DOHH2 (cell line): Measurements from ENCODE around the gene CSMD2.

ENCODE experiments used
- H3F3A ChIP-seq: fragments of 200-600 bp; sonication (generic), shearing (Covaris generic); 2 replicates; pipeline ENCODE4 v1.6.0; 2016; ENCODE audit warnings: antibody characterized with exemption, mild to moderate bottlenecking; ENCODE audit not compliant: control insufficient read depth, insufficient read depth
- H3K27ac ChIP-seq: fragments of 200-600 bp; sonication (generic); 2 replicates; pipeline ENCODE4 v1.5.1; 2014; ENCODE audit warnings: low read depth, mild to moderate bottlenecking, low read length, moderate library complexity
- H3K27me3 ChIP-seq: fragments of 200-600 bp; sonication (generic); 2 replicates; pipeline ENCODE4 v1.6.1; 2014; ENCODE audit warnings: mild to moderate bottlenecking, low read length, mixed read lengths; ENCODE audit not compliant: control insufficient read depth
- H3K36me3 ChIP-seq: fragments of 200-600 bp; sonication (generic); 2 replicates; pipeline ENCODE4 v1.6.1; 2014; ENCODE audit warnings: mild to moderate bottlenecking, low read length, moderate library complexity, mixed read lengths; ENCODE audit not compliant: control insufficient read depth
- H3K4me1 ChIP-seq: fragments of 200-600 bp; sonication (generic); 2 replicates; pipeline ENCODE4 v1.6.1; 2014; ENCODE audit warnings: mild to moderate bottlenecking, low read length, mixed read lengths; ENCODE audit not compliant: control insufficient read depth
- H3K4me2 ChIP-seq: fragments of 200-600 bp; sonication (generic); 2 replicates; pipeline ENCODE4 v1.6.0; 2014; ENCODE audit warnings: mild to moderate bottlenecking, low read length, moderate library complexity
- H3K4me3 ChIP-seq: fragments of 200-600 bp; sonication (generic); 2 replicates; pipeline ENCODE4 v1.5.1; 2014; ENCODE audit warnings: mild to moderate bottlenecking, low read length, mixed read lengths
- H3K79me2 ChIP-seq: fragments of 200-600 bp; sonication (generic); 2 replicates; pipeline ENCODE4 v1.6.1; 2014; ENCODE audit warnings: mild to moderate bottlenecking, low read length, mixed read lengths; ENCODE audit not compliant: control insufficient read depth
- H3K9me2 ChIP-seq: fragments of 200-600 bp; sonication (generic); replicated peaks from 2 replicates; pipeline ENCODE4 v1.6.1; 2014; ENCODE audit warnings: mild to moderate bottlenecking, low read length, mixed read lengths; ENCODE audit not compliant: control insufficient read depth
- H3K9me3 ChIP-seq: fragments of 200-600 bp; sonication (generic); 2 replicates; pipeline ENCODE4 v1.6.1; 2014; ENCODE audit warnings: antibody characterized with exemption, low read length, mixed read lengths; ENCODE audit not compliant: control insufficient read depth, insufficient read depth
- H4K20me1 ChIP-seq: fragments of 200-600 bp; sonication (generic); 2 replicates; pipeline ENCODE4 v1.6.0; 2014; ENCODE audit warnings: low read depth, mild to moderate bottlenecking, antibody characterized with exemption, low read length, moderate library complexity; ENCODE audit not compliant: control insufficient read depth, insufficient read depth
- EZH2phosphoT487 ChIP-seq: fragments of 200-600 bp; sonication (generic); IDR thresholded peaks from 2 replicates; pipeline ENCODE4 v1.6.1; 2017; ENCODE audit warnings: borderline replicate concordance, mild to moderate bottlenecking, antibody characterized with exemption, low read length, moderate library complexity, mixed read lengths
- TF ChIP-seq, protein P1 (sequence below): fragments of 200-600 bp; sonication (generic); IDR thresholded peaks from one replicate; pipeline ENCODE4 v1.5.1; 2014; ENCODE audit warnings: antibody characterized with exemption, mild to moderate bottlenecking, low read depth, low read length; ENCODE audit not compliant: poor library complexity, severe bottlenecking

CSMD2 gene

DNA sequence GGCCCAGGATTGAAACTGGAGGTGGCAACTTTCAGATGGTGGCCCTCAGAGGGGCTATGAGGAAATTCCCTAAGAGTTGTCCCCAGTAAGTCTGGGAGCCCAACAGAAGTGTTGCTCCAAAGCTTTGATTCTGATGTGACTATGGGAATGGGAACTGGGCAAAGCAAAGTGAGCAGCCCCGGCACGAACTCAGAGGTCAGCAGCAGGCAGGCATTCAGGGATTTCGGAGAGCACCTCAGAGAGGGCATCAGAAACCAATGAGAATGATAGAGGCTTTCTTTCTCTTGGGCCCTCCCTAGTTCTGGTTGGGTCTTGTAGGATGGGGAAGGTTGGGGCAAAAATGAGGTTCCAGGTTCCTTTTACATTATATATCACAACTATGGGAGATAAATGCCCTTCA is 422.4 kb downstream of the CSMD2 start:
- no peaks in the 10 kb centered on the region for H4K20me1 ChIP-seq
- no peaks in the 10 kb centered on the region for H3K9me2 ChIP-seq
- no peaks in the 10 kb centered on the region for H3K36me3 ChIP-seq
- peaks cover 5% of the 10 kb centered on the region; the same call in 1 of the 2 replicates for H3K27me3 ChIP-seq
- H3K27ac ChIP-seq, result no peak overlapping the region
- H3K4me1 ChIP-seq, result no peaks in the 10 kb centered on the region
- no peak overlapping the region for H3K4me3 ChIP-seq
- H3K4me2 ChIP-seq, result no peak overlapping the region
- H3K79me2 ChIP-seq, result no peaks in the 10 kb centered on the region
- TF ChIP-seq, protein P1, sequence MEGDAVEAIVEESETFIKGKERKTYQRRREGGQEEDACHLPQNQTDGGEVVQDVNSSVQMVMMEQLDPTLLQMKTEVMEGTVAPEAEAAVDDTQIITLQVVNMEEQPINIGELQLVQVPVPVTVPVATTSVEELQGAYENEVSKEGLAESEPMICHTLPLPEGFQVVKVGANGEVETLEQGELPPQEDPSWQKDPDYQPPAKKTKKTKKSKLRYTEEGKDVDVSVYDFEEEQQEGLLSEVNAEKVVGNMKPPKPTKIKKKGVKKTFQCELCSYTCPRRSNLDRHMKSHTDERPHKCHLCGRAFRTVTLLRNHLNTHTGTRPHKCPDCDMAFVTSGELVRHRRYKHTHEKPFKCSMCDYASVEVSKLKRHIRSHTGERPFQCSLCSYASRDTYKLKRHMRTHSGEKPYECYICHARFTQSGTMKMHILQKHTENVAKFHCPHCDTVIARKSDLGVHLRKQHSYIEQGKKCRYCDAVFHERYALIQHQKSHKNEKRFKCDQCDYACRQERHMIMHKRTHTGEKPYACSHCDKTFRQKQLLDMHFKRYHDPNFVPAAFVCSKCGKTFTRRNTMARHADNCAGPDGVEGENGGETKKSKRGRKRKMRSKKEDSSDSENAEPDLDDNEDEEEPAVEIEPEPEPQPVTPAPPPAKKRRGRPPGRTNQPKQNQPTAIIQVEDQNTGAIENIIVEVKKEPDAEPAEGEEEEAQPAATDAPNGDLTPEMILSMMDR, result no peak
- TF ChIP-seq EZH2phosphoT487, result no peak
- H3F3A ChIP-seq, result no peaks in the 10 kb centered on the region
- no peaks in the 10 kb centered on the region for H3K9me3 ChIP-seq

DNA sequence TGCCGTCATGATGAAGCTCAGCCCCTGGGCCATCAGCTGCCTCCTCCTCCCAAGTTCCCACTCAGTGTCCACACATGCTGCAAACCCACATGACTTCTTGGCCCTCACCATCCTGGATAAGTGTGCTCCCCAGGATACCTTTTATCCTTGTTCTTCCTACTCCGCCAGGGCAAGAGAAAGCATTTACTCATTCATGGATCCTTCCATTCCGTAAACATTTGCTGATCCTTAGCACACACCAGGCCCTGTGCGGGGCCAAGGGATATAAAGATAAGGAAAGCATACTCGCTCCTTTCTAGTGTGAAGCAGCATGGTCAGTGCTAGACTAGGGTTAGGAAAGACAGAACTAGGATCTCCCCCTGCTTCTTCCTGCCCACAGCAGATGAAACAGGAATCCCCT is 423.3 kb downstream of the CSMD2 start:
- Histone ChIP-seq H3K4me1 (no peaks in the 10 kb centered on the region), H3K4me2 (no peak overlapping the region), H3K79me2 (no peaks in the 10 kb centered on the region), H4K20me1 (no peaks in the 10 kb centered on the region), H3K4me3 (no peak overlapping the region), H3K36me3 (no peaks in the 10 kb centered on the region), H3K27ac (no peak overlapping the region), H3K9me3 (no peaks in the 10 kb centered on the region), H3K9me2 (no peaks in the 10 kb centered on the region), H3F3A (no peaks in the 10 kb centered on the region), H3K27me3 (peaks cover 4% of the 10 kb centered on the region; the same call in 1 of the 2 replicates)
- TF ChIP-seq, protein P1, result no peak
- TF ChIP-seq EZH2phosphoT487, result no peak

DNA sequence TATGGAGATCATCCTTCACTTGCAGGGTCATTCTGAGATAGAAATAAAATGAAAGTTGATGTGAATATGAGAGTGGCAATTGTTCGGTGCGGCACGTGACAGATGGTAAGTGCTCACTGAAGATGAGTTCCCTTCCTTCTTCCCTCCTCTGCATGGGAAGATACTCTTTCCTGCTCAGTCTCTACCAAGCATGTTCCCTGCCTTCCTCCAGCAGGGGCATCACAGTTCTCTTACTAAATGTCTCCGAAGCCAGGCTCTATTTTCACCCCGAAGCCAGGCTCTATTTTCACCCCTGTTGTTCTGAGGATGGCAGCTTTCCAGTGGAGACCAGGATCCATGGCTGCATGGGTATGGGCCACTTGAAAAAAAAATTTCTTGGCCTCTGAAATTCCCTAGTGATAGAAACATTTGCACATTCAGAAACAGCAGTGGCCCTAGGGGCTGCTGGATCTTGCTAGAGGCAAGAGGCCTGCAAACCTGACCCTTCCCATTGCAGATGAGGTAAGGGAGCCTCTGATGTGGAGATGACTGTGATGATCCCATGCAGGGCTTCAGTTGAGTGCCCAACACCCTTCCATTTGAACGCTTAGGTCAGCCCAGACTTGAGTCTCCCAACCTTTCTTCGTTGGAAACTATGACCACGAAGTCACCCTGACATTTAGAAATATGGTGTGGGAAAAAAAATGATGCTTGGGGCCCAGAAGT is 424.8 kb downstream of the CSMD2 start:
- no peak overlapping the region for H3K4me2 ChIP-seq
- H3K27ac ChIP-seq, result no peak overlapping the region
- H3K27me3 ChIP-seq, result no peaks in the 10 kb centered on the region

More for the DNA sequence above, 424.8 kb downstream of the CSMD2 start:
- Histone ChIP-seq H3K4me3 (no peak overlapping the region), H3K9me3 (no peaks in the 10 kb centered on the region), H3K4me1 (no peaks in the 10 kb centered on the region), H3K9me2 (no peaks in the 10 kb centered on the region), H3K36me3 (no peaks in the 10 kb centered on the region), H4K20me1 (no peaks in the 10 kb centered on the region), H3F3A (no peaks in the 10 kb centered on the region), H3K79me2 (no peaks in the 10 kb centered on the region)
- TF ChIP-seq EZH2phosphoT487, result no peak
- TF ChIP-seq, protein P1, result no peak
